ENCODE measurements around the gene OR51M1.

GRCh38 chr11:5394091-5394490, 10.5 kb downstream of the OR51M1 start:
- TF ChIP-seq CTCF (IDR thresholded peaks at IDR 0.05) (no peak), POLR2A (IDR thresholded peaks at IDR 0.05) (no peak), POLR2AphosphoS5 (IDR thresholded peaks at IDR 0.05; ENCODE audit: insufficient read depth in 1 of 2, low read depth in 1 of 2) (no peak)
